ENCODE data around the gene DUSP23. TPM values are rescaled to one million over a fixed set of nuclear protein-coding genes. Genes with fewer than 3 reads are reported as not detected.

DUSP23 gene
- polyA plus RNA-seq, 3 donors: 37.3 to 136 (median 97.8) TPM

- Histone ChIP-seq H3K4me2 (replicated peaks; ENCODE audit: extremely low read depth, low read length, poor library complexity, severe bottlenecking) (no peak overlapping the region), H4K20me1 (ENCODE audit: insufficient read depth, low read length) (no peaks in the 10 kb centered on the region), H3K4me1 (ENCODE audit: control insufficient read depth in 1 of 2, insufficient read depth in 2 of 2, low read length in 2 of 2) (peaks cover 36 to 37% of the 10 kb centered on the region in 2 donors), H3K27ac (ENCODE audit: low read depth in 1 of 2, low read length in 2 of 2) (no peak overlapping the region), H3K36me3 (replicated peaks in 1 of 2; ENCODE audit: control insufficient read depth in 1 of 2, insufficient read depth in 2 of 2, low read length in 2 of 2) (no peaks in the 10 kb centered on the region), H3K9me3 (replicated peaks in 1 of 2; ENCODE audit: control insufficient read depth in 1 of 2, insufficient read depth in 1 of 2, low read length in 2 of 2) (no peaks in the 10 kb centered on the region), H3K4me3 (replicated peaks in 1 of 3; ENCODE audit: low read depth in 2 of 3, low read length in 3 of 3) (no peak overlapping the region), H3K27me3 (ENCODE audit: control insufficient read depth in 2 of 2, insufficient read depth in 2 of 2, low read length in 2 of 2) (no peaks in the 10 kb centered on the region), H3K79me2 (ENCODE audit: insufficient read depth, low read length) (no peaks in the 10 kb centered on the region), H3K9ac (ENCODE audit: insufficient read depth, low read length, poor library complexity, severe bottlenecking) (no peak overlapping the region), H2AFZ (ENCODE audit: insufficient read depth, low read depth, low read length, poor library complexity, severe bottlenecking) (no peak overlapping the region)
- intact Hi-C loops (cut with micrococcal nuclease): no loop called here
- H3K9me3 Mint-ChIP-seq: no peaks in the 10 kb centered on the region
- no peak overlapping the region for H3K4me3 Mint-ChIP-seq
- peaks cover under 1 to 10% (median 6%) of the 10 kb centered on the region in 3 donors for H3K27me3 Mint-ChIP-seq (ENCODE audit: low read depth in 3 of 3)
- no peak for DNase-seq
- no peak for TF ChIP-seq CTCF (IDR thresholded peaks at IDR 0.05)
- 87% methylated on average over 3 of the region's 7 CpGs for WGBS (ENCODE audit: insufficient coverage)
- H3K4me1 Mint-ChIP-seq: peaks cover 53% of the 10 kb centered on the region
- H3K36me3 Mint-ChIP-seq: peaks cover 0 to 3% of the 10 kb centered on the region in 2 donors
- no peak overlapping the region for H3K27ac Mint-ChIP-seq
Measured at GRCh38 chr1:159823406-159823805, 42.6 kb downstream of the DUSP23 start.

- no peaks in the 10 kb centered on the region for H3K79me2 ChIP-seq (ENCODE audit: insufficient read depth, low read length)
- Mint-ChIP-seq H3K4me3 (peak overlapping the region; percentile 4 to 27), H3K27me3 (ENCODE audit: low read depth in 3 of 3) (peaks cover 0 to 7% (median 4%) of the 10 kb centered on the region in 3 donors), H3K4me1 (peaks cover 73% of the 10 kb centered on the region), H3K9me3 (peaks cover 0 to 2% (median 0%) of the 10 kb centered on the region in 7 donors), H3K27ac (peak overlapping the region in 2 of 7 donors; percentile 6 to 34), H3K36me3 (peaks cover 0 to 3% of the 10 kb centered on the region in 2 donors)
- peak overlapping the region in 1 of 3 experiments; percentile 59 for H3K4me3 ChIP-seq (replicated peaks in 1 of 3; ENCODE audit: low read depth in 2 of 3, low read length in 3 of 3)
- H2AFZ ChIP-seq (ENCODE audit: insufficient read depth, low read depth, low read length, poor library complexity, severe bottlenecking): no peak overlapping the region
- H3K27ac ChIP-seq (ENCODE audit: low read depth in 1 of 2, low read length in 2 of 2): peak overlapping the region in 1 of 2 donors; percentile 47
- TF ChIP-seq CTCF (IDR thresholded peaks at IDR 0.05): no peak
- no peaks in the 10 kb centered on the region for H3K36me3 ChIP-seq (replicated peaks in 1 of 2; ENCODE audit: control insufficient read depth in 1 of 2, insufficient read depth in 2 of 2, low read length in 2 of 2)
- H3K4me1 ChIP-seq (ENCODE audit: control insufficient read depth in 1 of 2, insufficient read depth in 2 of 2, low read length in 2 of 2): peaks cover 57 to 58% of the 10 kb centered on the region in 2 donors
- no peaks in the 10 kb centered on the region for H3K27me3 ChIP-seq (ENCODE audit: control insufficient read depth in 2 of 2, insufficient read depth in 2 of 2, low read length in 2 of 2)
- H4K20me1 ChIP-seq (ENCODE audit: insufficient read depth, low read length): no peaks in the 10 kb centered on the region
- no peaks in the 10 kb centered on the region for H3K9me3 ChIP-seq (replicated peaks in 1 of 2; ENCODE audit: control insufficient read depth in 1 of 2, insufficient read depth in 1 of 2, low read length in 2 of 2)
- no peak overlapping the region for H3K9ac ChIP-seq (ENCODE audit: insufficient read depth, low read length, poor library complexity, severe bottlenecking)
- H3K4me2 ChIP-seq (replicated peaks; ENCODE audit: extremely low read depth, low read length, poor library complexity, severe bottlenecking): peak overlapping the region; percentile 28
- no CpG with 5 or more reads among the region's 3 CpGs for WGBS (ENCODE audit: insufficient coverage)
- DNase-seq: no peak
- intact Hi-C loops (cut with micrococcal nuclease): no loop called here
Measured at GRCh38 chr1:159825564-159825963, 44.8 kb downstream of the DUSP23 start.

Data from CD14-positive monocyte (primary cell).